HG03520 (cell line): ENCODE data around the gene ABCC10.
"Not testable (repeated sequence)": the region's sequence is repeated elsewhere in the genome, so short reads cannot be mapped to it uniquely, and the experiment has no call there.

Source experiments
- ATAC-seq: cut with Tn5 transposase; IDR thresholded peaks from one replicate; pipeline ENCODE4 v1.9.1; 2021; ENCODE audit warnings: mild to moderate bottlenecking, moderate library complexity; ENCODE audit not compliant: unreplicated experiment

ABCC10 gene

DNA sequence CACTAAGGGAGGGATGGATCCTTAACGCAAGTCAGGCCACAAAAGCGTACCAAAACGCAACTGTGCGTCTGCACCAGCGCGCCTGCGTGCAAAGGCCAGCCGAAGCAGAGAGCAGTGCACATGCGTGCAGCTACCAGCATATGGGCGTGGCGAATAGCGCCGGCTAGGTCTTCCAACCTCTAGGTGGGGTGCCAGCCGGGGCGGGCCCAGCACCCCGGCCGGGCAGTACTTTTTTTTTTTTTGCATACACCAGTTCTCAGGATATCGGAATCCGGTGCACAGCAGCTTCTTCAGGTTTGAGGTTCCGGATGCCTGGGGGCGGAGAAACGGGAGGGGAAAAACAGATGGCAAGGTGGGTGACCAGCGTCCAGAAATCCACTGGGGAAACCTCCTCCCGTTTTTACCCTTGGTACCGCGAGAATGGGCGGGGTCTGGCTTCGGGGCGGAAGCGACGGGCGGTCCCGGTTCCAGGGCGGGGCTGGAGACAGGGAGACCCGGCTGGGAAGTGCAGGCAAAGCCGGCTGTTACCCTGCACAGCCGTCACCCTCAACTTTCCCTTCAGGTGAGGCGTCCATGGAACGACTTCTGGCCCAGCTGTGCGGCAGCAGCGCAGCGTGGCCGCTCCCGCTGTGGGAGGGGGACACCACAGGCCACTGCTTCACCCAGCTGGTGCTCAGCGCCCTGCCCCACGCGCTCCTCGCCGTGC is at the start of gene ABCC10:
Gene ABCC10, plus strand, starts transcription at position 136 of the 706 bp plus-strand sequence. Its CDS starts 438 bp downstream, at position 574.
- ATAC-seq, result peak; percentile 95

DNA sequence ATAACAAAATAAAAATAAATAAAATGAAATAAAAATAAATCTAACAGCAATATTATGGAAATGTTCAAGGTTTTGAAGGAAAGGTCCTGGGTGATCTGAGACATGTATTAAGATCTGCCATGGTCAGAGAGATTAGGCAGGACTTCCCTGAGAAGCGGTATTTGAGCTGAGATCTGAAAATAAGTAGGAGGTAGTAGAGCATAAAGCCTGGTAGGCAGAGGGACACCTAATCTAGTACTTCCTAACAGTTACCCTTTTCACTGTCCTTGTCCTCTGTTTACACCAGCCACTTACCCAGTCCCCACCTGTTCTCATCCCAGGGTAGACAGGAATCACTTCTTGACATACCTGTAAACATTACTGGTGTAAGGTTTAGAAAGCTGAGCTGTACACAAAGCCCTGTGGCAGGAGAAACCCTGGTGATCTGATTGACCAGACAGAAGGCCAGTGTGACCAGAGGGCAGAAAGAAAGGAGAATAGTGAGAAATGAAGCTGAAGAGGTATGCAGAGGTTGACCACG is 49.6 kb upstream of the ABCC10 start:
- ATAC-seq, result no peak

DNA sequence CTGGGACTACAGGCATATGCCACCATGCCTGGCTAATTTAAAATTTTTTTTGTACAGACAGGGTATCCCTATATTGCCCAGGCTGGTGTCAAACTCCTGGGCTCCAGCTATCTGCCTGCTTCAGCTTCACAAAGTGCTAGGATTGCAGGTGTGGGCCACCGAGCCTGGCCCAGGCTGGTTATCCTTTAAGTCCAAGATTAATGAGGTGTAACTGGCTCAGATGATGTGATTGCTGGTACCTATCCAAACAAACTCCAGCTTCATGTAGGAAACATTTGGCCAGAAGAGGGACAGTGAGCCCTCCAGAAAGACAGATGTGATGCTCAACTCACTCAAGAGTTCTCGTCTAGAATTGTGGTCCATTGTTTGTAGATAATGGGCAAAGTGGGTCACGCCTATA is 48.7 kb upstream of the ABCC10 start:
- no peak for ATAC-seq

GRCh38 chr6:43380858-43381257 is 46.5 kb upstream of the ABCC10 start:
- ATAC-seq, result not testable (repeated sequence)

GRCh38 chr6:43383021-43383667 is 44.2 kb upstream of the ABCC10 start:
- no peak for ATAC-seq

- ATAC-seq, result no peak
Measured at GRCh38 chr6:43386492-43386891, 40.8 kb upstream of the ABCC10 start.

GRCh38 chr6:43389730-43390295 is 37.5 kb upstream of the ABCC10 start:
- no peak for ATAC-seq

DNA sequence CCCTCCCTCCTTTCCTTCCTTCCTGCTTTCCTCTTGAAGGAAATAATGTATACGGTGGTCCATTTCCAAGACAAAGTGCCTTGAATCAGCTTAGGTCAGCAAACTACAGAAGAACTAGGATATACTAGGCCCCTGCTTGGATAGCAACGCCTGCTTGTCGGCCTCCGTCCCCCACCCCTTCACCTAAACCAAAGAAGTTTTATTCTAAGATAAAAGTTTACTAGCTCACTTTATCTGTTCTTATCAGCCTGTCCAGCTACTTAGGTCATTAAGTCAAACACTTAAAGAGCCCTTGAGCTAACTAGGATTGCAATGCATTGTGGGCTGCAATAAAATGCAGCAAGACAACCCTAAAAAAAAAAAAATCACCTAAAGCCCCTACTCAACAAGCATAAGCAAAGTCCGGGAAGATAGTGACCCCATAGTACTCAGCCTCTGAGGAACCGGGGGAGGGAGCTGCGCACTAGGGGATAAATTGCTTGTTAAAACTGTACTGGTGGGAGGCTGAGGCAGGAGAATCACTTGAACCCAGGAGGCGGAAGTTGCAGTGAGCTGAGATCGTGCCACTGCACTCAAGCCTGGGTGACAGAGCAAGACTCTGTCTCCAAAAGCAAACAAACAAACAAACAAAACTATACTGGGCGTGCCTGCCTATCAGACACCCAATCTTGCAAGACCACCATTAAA is 36.4 kb upstream of the ABCC10 start:
- ATAC-seq, result not testable (repeated sequence)

DNA sequence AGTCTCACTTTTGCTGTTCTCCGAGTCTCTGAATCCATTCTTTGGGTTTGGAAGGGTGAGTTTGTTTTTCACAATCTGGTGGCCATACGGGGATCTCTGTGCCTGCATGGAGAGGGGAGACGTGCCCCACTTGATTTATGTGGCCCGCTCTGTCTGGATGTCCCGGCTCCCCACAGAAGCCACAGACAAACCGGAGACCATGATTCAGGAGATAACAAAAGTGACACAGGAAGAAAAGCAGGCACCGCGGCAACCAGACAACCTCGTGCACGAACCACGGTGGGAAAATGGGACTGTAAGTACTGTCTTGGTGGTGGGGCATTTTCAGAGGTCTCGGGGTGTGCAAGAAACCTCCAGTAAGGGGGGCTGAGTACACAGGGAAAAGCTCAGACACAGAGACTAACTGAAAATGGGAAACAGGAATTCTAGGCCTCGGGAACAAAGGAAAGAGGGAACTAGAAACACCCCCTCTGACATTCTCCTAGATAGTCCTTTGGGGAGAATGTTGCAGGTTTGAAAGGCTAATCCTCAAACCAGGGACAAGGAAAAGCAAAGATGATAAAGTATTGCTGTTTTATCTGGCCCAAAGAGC is 35.8 kb upstream of the ABCC10 start:
- no peak for ATAC-seq

DNA sequence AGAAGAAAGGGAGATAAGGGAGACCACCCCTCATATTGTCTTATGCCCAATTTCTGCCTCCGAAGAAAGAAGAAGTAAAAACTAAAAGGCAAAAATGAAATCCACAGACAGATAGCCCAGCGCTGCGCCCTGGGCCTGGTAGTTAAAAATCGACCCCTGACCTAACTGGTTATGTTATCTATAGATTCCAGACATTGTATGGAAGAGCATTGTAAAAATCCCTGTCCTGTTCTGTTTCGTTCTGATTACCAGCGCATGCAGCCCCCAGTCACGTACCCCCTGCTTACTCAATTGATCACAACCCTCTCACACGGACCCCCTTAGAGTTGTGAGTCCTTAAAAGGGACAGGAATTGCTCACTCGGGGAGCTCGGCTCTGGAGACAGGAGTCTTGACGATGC is 34.2 kb upstream of the ABCC10 start:
- not testable (repeated sequence) for ATAC-seq

DNA sequence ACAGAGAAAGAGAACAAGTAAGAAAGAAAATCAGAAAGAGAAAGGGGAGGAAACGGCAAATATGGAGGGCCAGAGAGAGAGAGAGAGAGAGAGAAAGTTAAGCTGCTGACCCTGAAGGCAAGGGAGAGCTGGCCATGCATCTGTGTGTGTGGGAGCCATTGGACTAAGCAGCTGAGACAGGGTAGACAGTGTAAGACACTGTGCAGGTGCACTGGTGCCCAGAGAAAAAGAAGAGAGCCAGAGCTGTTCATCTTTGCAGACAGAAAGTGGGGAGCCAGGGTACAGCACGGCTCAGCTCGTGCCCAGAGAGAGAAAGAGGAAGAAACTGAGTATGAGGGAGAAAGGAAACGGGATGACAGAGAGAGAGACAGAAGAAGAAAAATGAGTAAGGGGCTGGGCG is 33.7 kb upstream of the ABCC10 start:
- no peak for ATAC-seq

DNA sequence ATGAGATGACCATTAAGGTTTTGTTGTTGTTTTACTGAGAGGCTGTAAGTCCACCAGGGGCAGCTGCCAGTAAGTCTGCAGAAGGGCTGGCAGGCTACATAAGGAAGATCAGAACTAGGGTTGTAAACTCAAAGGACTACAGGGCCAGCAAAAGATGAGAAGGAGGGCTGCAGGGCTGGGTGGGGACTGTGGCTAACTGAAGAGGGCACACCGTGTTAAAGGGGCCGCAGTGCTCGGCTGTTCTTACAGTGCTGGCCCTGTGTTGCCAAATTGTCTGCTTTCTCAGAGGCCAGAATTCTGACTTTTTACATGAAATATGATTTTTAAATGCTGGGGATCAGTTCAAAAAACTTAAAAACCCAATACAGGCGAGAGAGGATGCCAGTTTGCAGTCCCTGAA is 32.4 kb upstream of the ABCC10 start:
- no peak for ATAC-seq

GRCh38 chr6:43395776-43396175 is 31.6 kb upstream of the ABCC10 start:
- ATAC-seq, result no peak

DNA sequence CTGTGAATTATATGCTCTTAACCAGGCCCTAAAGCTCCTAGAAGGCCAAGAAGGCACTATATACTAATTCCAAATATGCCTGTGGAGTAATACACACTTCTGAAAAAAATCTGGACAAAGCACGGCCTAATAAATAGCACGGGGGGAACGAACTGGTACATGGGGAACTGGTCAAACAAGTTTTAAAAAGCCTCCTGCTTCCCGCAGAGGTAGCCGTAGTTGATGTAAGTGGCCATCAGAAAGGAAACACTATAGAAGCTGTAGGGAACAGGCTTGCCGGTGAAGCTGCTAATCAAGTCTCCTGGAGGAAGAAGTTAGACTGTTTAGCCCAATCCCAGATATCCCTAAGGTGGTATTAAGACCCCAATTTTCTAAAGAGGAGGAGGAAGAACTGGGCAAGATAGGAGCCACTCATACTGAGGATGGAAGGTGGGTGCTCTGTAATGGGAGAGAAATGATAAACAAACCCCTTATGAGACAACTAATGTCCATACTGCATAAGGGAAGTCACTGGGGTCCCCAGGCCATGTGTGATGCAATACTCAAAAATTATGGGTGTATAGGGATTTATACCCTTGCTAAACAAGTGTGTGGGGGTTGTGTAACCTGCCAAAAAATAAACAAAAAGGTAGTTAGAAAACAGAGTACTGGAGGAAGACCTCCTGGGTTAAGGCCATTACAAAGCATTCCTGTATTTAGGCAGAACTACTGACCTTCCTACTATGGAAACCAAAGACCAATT is 30.8 kb upstream of the ABCC10 start:
- no peak for ATAC-seq

- no peak for ATAC-seq
Measured at GRCh38 chr6:43399932-43400487, 27.3 kb upstream of the ABCC10 start.

DNA sequence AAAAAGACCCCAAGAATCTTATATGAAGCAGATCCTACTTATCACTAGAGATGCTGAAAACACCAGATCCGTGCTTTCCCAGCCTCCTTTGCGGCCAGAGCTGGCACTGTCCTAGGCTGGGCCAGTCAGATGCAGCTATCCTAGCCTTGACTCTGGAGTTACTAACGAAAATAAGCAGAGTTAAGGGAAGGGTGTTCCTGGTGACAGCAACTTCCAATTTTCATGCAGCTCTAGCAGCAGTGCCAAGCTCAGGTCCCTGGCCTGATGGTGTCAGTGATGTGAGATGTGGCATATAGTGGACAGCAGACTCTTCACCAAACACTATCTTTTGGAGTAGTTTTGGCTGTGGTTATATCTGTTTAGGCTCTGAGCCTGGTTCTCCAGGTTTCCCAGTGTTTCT is 25.6 kb upstream of the ABCC10 start:
- no peak for ATAC-seq

DNA sequence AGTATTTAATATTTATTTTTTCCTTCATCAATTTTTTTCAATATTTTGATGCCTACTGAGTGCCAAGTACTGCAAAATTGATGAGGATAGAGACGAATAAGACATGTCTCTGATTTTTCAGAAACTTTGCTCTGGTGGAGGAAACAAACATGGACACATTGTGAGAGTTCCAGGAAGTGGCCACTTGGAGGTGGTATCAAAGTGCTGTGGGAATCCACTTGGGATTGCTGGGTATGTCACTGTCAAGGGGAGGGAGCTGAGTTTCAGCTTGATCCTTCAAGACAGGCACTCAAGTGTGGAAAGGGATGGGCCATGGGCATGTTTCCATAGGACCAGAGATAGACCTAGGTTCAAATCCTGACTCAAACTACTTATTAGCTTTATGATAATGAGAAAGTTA is 24.5 kb upstream of the ABCC10 start:
- ATAC-seq, result no peak

- no peak for ATAC-seq
Measured at GRCh38 chr6:43405354-43405753, 22.0 kb upstream of the ABCC10 start.

- ATAC-seq, result no peak
Measured at GRCh38 chr6:43407296-43407695, 20.0 kb upstream of the ABCC10 start.

DNA sequence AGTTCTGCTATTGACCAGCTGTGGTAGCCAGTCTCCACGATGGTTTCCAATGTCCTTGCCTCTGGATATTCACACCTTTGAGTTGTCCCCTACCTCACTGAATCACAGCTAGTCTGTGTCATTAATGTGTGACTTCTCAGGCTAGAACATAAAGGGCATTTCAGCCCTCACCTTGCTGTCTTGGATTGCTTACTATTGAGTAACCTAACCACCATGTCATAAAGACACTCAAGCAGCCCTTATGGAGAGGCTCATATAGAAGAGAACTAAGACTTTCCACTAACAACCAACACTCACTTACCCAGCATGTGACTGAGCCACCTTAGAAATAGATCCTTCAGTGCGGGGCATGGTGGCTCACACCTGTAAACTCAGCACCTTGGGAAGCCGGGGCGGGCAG is 19.1 kb upstream of the ABCC10 start:
- ATAC-seq, result no peak
